Activated B cell treated with CpG ODN at 0.5 μM for 24 hours (primary cell): Measurements from ENCODE around the gene CKM. TPM values are rescaled to one million over a fixed set of nuclear protein-coding genes. Genes with fewer than 3 reads are reported as not detected.

Experiments used
- ATAC-seq: fragments of 200-7000 bp; cut with Tn5 transposase; one replicate; pipeline ENCODE4 v1.10.0; 2021; ENCODE audit warnings: low read depth, mild to moderate bottlenecking, moderate library complexity
- CTCF ChIA-PET: fragments of 350-600 bp; sonication (Branson Sonifier 250); formaldehyde crosslinking; loops from one replicate; lab custom pipeline; 2021; ENCODE audit warnings: antibody characterized with exemption; lab: Charles Lee
- POLR2A ChIA-PET: fragments of 350-600 bp; sonication (Branson Sonifier 250); formaldehyde crosslinking; loops from one replicate; lab custom pipeline; 2021; ENCODE audit warnings: antibody characterized with exemption; lab: Charles Lee
- DNase-seq: peaks from one replicate; pipeline ENCODE4 v3.0.0; 2022
- H3K27ac Mint-ChIP-seq: one replicate; pipeline ENCODE4 v1.8.0; 2020; ENCODE audit warnings: mixed read lengths
- H3K27me3 Mint-ChIP-seq: one replicate; pipeline ENCODE4 v1.8.0; 2021; ENCODE audit warnings: mixed read lengths
- H3K36me3 Mint-ChIP-seq: one replicate; pipeline ENCODE4 v1.8.0; 2021; ENCODE audit warnings: low read depth, mixed read lengths
- H3K4me1 Mint-ChIP-seq: one replicate; pipeline ENCODE4 v1.8.0; 2021; ENCODE audit warnings: mixed read lengths
- H3K4me3 Mint-ChIP-seq: one replicate; pipeline ENCODE4 v1.8.0; 2020; ENCODE audit warnings: mild to moderate bottlenecking, mixed read lengths
- H3K9me3 Mint-ChIP-seq: one replicate; pipeline ENCODE4 v1.8.0; 2020; ENCODE audit warnings: mixed read lengths
- intact Hi-C: fragments of 100-400 bp; cut with micrococcal nuclease; formaldehyde crosslinking; loops from one replicate; pipeline ENCODE4 v1.15.1; 2024
- total RNA-seq: library from RNA; stranded (reverse); gene quantifications from 2 replicates; pipeline ENCODE4 v1.2.3, GENCODE V29; 2022
- TF ChIP-seq, protein P1 (sequence below): fragments of 200-600 bp; IDR thresholded peaks from one replicate; pipeline ENCODE4 v1.8.0; 2022; ENCODE audit warnings: antibody characterized with exemption, mild to moderate bottlenecking

Gene CKM
- total RNA-seq, 1 donor from 2014 or later, result not detected

DNA sequence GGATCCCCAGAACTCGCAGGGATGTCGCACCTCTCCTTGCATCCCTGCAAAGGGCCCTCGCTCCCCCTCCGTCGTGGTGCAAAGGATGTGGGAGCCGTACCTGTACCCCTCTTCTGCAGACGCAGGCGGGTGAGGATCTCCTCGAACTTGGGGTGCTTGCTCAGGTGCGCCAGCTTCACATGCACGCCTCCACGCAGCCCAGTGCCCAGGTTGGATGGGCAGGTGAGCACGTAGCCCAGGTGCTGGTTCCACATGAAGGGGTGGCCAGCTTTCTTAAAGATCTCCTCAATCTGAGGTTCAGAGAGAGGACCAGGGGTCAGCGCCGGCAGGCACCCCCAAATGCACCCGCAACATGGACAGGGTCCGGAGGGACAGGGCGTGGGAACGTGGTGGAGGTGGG is 15.3 kb downstream of the CKM start:
- intact Hi-C loops, result no loop called here
- Mint-ChIP-seq H3K27ac (no peak overlapping the region), H3K27me3 (no peaks in the 10 kb centered on the region), H3K4me1 (no peaks in the 10 kb centered on the region), H3K36me3 (peaks cover 4% of the 10 kb centered on the region), H3K4me3 (no peak overlapping the region), H3K9me3 (no peaks in the 10 kb centered on the region)
- ChIA-PET CTCF (no interaction called here), POLR2A (no interaction called here)
- ATAC-seq (no peak), DNase-seq (no peak)
- TF ChIP-seq, protein P1, sequence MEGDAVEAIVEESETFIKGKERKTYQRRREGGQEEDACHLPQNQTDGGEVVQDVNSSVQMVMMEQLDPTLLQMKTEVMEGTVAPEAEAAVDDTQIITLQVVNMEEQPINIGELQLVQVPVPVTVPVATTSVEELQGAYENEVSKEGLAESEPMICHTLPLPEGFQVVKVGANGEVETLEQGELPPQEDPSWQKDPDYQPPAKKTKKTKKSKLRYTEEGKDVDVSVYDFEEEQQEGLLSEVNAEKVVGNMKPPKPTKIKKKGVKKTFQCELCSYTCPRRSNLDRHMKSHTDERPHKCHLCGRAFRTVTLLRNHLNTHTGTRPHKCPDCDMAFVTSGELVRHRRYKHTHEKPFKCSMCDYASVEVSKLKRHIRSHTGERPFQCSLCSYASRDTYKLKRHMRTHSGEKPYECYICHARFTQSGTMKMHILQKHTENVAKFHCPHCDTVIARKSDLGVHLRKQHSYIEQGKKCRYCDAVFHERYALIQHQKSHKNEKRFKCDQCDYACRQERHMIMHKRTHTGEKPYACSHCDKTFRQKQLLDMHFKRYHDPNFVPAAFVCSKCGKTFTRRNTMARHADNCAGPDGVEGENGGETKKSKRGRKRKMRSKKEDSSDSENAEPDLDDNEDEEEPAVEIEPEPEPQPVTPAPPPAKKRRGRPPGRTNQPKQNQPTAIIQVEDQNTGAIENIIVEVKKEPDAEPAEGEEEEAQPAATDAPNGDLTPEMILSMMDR, result no peak

DNA sequence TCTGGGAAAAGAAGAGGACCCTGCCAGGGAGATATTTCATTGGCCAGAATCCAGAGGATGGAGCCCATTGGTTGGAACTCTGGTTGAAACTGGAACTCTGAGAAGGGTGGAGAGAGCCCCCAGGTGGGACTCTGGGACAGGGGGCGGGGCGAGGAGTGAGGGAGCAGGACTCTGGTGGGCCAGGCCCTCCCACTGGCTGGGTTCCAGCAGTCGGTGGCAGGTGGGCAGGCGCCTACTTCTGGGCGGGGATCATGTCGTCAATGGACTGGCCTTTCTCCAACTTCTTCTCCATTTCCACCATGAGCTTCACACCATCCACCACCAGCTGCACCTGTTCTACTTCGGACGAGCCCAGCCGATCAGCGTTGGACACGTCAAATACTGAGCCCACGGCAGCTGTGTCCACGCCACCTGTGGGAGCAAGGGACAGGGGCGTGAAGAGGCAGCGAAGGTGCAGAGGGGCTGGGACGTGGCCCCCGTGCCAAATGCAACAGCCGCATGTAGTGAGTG is 16.1 kb downstream of the CKM start:
- Mint-ChIP-seq H3K9me3 (no peaks in the 10 kb centered on the region), H3K36me3 (peaks cover 6% of the 10 kb centered on the region), H3K4me1 (no peaks in the 10 kb centered on the region), H3K4me3 (no peak overlapping the region), H3K27me3 (no peaks in the 10 kb centered on the region), H3K27ac (no peak overlapping the region)
- TF ChIP-seq, protein P1, result no peak
- no peak for DNase-seq
- intact Hi-C loops, result no loop called here
- POLR2A ChIA-PET, result no interaction called here
- ATAC-seq, result no peak
- CTCF ChIA-PET, result interaction anchor here (0.6 kb wide), 1 partner anchor 223 kb away, joined by 3 read pairs; no protein-coding TSS in a partner anchor

DNA sequence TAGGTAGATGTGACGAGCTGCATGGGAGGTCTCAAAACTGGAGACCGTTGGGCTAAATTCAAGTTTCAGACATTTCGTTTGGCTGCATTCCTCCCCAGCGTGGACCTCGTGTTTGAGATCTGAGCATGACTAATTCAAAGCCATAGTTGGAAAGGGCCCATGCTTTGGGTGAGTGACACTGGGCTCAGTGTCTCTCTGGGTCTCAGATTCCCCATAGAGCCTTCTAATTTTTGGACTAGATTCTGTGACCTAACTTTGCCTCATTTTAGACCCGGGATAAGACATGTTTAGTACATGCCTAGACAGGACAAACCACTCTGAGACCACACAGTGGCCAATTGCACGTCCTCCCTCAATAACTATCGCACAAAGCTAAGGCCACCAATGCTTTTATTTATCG is 16.6 kb downstream of the CKM start:
- Mint-ChIP-seq H3K9me3 (no peaks in the 10 kb centered on the region), H3K4me1 (no peaks in the 10 kb centered on the region), H3K27ac (no peak overlapping the region), H3K4me3 (no peak overlapping the region), H3K27me3 (no peaks in the 10 kb centered on the region), H3K36me3 (peaks cover 6% of the 10 kb centered on the region)
- TF ChIP-seq, protein P1, result no peak
- ChIA-PET CTCF (interaction anchor here (0.6 kb wide), 1 partner anchor 224 kb away, joined by 3 read pairs; no protein-coding TSS in a partner anchor), POLR2A (no interaction called here)
- ATAC-seq (no peak), DNase-seq (no peak)
- intact Hi-C loops, result no loop called here

DNA sequence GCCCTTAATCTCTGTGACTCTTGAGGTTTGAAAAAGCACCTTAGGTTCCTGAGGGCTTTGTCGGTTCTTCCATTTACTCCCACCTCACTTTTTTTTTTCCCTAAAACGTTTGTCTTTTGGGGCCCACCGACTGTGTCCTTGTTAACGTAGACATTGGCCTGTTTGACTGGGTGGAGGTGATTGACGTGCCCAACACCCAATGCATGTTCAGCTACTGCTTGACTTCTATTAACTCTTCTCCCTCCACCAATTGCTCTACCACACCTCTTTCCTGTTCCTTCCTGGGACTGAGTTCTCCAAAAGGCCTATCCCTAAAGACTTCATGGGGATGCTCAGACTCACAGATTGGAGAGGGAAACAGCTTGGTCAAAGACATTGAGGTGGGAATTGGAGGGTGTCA is 17.3 kb downstream of the CKM start:
- ATAC-seq (no peak), DNase-seq (no peak)
- Mint-ChIP-seq H3K27me3 (no peaks in the 10 kb centered on the region), H3K9me3 (no peaks in the 10 kb centered on the region), H3K4me1 (no peaks in the 10 kb centered on the region), H3K27ac (no peak overlapping the region), H3K4me3 (no peak overlapping the region), H3K36me3 (peaks cover 9% of the 10 kb centered on the region)
- CTCF ChIA-PET, result no interaction called here
- TF ChIP-seq, protein P1, result no peak
- POLR2A ChIA-PET, result no interaction called here
- intact Hi-C loops, result no loop called here

DNA sequence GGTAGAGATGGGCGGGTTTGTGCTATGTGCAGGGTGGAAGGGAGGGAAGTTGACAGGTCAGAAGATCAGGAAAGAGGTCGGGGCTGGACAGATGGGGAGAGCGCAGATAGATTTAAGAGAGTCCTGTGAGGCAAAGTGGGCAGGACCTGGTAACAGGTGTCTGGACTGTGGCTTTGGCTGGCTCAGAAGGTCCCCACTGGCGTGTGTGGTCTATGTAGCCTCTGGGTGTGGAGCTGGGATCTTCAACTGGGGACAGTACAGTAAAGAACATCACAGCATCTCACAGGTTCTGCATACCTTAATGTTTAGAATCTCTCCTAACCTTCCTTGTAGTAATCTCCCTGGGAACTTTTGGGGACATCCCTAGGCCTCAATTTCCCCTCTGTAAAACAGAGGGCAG is 17.7 kb downstream of the CKM start:
- H3K9me3 Mint-ChIP-seq, result no peaks in the 10 kb centered on the region
- TF ChIP-seq, protein P1, result no peak
- H3K27ac Mint-ChIP-seq, result no peak overlapping the region
- intact Hi-C loops, result no loop called here
- ChIA-PET POLR2A (no interaction called here), CTCF (no interaction called here)
- H3K27me3 Mint-ChIP-seq, result no peaks in the 10 kb centered on the region
- no peak for DNase-seq
- H3K4me3 Mint-ChIP-seq, result no peak overlapping the region
- H3K36me3 Mint-ChIP-seq, result peaks cover 12% of the 10 kb centered on the region
- no peaks in the 10 kb centered on the region for H3K4me1 Mint-ChIP-seq
- no peak for ATAC-seq
